Osteoblast (primary cell): Measurements from ENCODE around the gene MCRIP2. TPM values are rescaled to one million over a fixed set of nuclear protein-coding genes. Genes with fewer than 3 reads are reported as not detected.
A peak's percentile ranks its signal among the peaks of the same experiment; 100 is the strongest.

ENCODE experiments used
- DNase-seq: peaks from one replicate; pipeline ENCODE4 v3.0.0; 2011; ENCODE audit warnings: low spot score, mixed read lengths; ENCODE audit not compliant: insufficient read length; ENCODE audit errors: missing footprints
- H2AFZ ChIP-seq: 2 replicates; pipeline ENCODE4 v1.6.0; 2011; ENCODE audit warnings: mild to moderate bottlenecking, low read length
- H3K27ac ChIP-seq: 2 replicates; pipeline ENCODE4 v1.5.1; 2011; ENCODE audit warnings: mild to moderate bottlenecking, low read depth, low read length, moderate library complexity
- H3K27me3 ChIP-seq: 2 replicates; pipeline ENCODE4 v1.6.0; 2012; ENCODE audit warnings: mild to moderate bottlenecking, control low read depth, inconsistent platforms, low read length, moderate library complexity; ENCODE audit not compliant: insufficient read depth
- H3K36me3 ChIP-seq: 2 replicates; pipeline ENCODE4 v1.5.1; 2011; ENCODE audit warnings: mild to moderate bottlenecking, low read length, control low read depth, moderate library complexity; ENCODE audit not compliant: insufficient read depth
- H3K4me1 ChIP-seq: 2 replicates; pipeline ENCODE4 v1.5.1; 2011; ENCODE audit warnings: mild to moderate bottlenecking, low read length, control low read depth, moderate library complexity; ENCODE audit not compliant: insufficient read depth
- H3K4me2 ChIP-seq: 2 replicates; pipeline ENCODE4 v1.6.0; 2011; ENCODE audit warnings: mild to moderate bottlenecking, low read length; ENCODE audit not compliant: insufficient read depth
- H3K4me3 ChIP-seq: fragments of 200-600 bp; sonication (generic); 3 replicates; pipeline ENCODE4 v1.5.1; 2012; ENCODE audit warnings: mild to moderate bottlenecking, low read length, inconsistent platforms; ENCODE audit not compliant: insufficient read depth
- H3K79me2 ChIP-seq: 2 replicates; pipeline ENCODE4 v1.6.0; 2012; ENCODE audit warnings: mild to moderate bottlenecking, low read length, control low read depth, inconsistent platforms; ENCODE audit not compliant: insufficient read depth
- H3K9me3 ChIP-seq: 2 replicates; pipeline ENCODE4 v1.5.1; 2011; ENCODE audit warnings: low read depth, low read length, control low read depth
- H4K20me1 ChIP-seq: 2 replicates; pipeline ENCODE4 v1.6.0; 2012; ENCODE audit warnings: mild to moderate bottlenecking, low read length, control low read depth; ENCODE audit not compliant: insufficient read depth
- total RNA-seq: library from RNA; depleted of rRNA; stranded (reverse); fragments of >200 nt; gene quantifications from 2 replicates; pipeline ENCODE4 v1.2.3, GENCODE V29; 2012
- TF ChIP-seq, protein P1 (sequence below): IDR thresholded peaks from 2 replicates; pipeline ENCODE4 v1.5.1; 2011; ENCODE audit warnings: mild to moderate bottlenecking, low read depth, low read length, moderate library complexity; ENCODE audit errors: extremely low read depth

The MCRIP2 gene
- total RNA-seq, 1 donor, result 20.3 TPM

DNA sequence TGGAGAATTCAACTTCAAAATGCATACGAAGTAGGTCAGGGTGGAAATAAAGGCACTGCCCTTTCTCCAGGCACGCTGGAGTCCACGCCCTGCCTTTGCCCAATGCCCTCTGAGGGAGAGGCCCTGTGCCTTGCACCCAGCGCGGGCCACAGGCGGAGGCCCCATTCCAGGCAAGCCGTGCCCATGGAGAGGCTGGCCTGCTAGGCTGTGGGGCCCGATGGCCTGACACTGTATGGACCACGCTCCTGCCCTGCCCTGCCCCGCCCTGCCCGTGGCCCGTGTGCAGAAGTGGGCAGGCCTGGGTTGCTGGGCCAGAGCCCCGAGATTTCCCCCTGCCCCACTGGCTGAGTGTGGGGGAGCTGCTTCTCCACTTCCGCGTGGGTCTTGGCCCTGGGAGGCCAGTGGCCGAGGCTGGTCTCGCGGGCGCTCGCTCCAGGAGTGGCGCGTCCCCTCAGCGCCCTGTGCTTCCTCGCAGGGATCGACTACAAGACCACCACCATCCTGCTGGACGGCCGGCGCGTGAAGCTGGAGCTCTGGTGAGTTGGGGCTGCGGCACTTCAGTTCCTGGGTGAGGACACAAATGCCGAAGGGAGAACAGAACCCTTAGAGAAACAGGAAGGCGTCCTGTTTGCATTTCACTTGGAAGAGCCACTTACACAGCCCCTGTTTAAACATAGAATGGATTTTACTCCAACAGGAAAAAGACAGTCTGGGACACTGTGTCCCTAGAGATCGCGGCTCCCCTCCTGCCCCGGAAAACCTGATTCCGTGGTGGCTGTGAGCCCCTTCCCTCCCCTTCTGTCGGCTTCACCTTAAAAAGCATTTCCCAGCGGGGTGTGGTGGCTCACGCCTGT lies 24.7 kb upstream of the MCRIP2 start:
- H3K36me3 ChIP-seq, result no peaks in the 10 kb centered on the region
- no peak overlapping the region for H2AFZ ChIP-seq
- H3K27ac ChIP-seq, result no peak overlapping the region
- no peak overlapping the region for H3K4me3 ChIP-seq
- TF ChIP-seq, protein P1, sequence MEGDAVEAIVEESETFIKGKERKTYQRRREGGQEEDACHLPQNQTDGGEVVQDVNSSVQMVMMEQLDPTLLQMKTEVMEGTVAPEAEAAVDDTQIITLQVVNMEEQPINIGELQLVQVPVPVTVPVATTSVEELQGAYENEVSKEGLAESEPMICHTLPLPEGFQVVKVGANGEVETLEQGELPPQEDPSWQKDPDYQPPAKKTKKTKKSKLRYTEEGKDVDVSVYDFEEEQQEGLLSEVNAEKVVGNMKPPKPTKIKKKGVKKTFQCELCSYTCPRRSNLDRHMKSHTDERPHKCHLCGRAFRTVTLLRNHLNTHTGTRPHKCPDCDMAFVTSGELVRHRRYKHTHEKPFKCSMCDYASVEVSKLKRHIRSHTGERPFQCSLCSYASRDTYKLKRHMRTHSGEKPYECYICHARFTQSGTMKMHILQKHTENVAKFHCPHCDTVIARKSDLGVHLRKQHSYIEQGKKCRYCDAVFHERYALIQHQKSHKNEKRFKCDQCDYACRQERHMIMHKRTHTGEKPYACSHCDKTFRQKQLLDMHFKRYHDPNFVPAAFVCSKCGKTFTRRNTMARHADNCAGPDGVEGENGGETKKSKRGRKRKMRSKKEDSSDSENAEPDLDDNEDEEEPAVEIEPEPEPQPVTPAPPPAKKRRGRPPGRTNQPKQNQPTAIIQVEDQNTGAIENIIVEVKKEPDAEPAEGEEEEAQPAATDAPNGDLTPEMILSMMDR, result no peak
- no peak overlapping the region for H3K4me2 ChIP-seq
- peaks cover 15% of the 10 kb centered on the region for H3K79me2 ChIP-seq
- peak; percentile 79 for DNase-seq
- H4K20me1 ChIP-seq, result peaks cover 17% of the 10 kb centered on the region
- H3K4me1 ChIP-seq, result no peaks in the 10 kb centered on the region
- no peaks in the 10 kb centered on the region for H3K9me3 ChIP-seq
- H3K27me3 ChIP-seq, result no peaks in the 10 kb centered on the region

DNA sequence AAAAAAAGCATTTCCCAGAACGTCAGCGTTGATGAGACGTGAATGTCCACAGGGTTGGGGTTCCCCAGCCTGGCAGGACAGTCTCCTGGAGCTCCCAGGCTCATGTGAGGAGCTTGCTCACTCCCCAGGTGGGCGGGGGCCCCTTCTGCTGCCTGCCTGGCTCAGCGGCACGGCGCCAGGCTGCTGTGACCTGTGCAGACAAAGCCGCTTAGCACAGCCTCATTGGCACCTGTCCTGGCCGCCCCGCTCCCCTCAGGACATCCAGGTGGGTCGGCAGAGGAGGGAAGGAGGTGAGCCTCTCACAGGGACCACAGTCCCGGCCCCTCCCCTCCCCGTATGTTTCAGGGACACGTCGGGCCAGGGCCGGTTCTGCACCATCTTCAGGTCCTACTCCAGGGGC lies 23.8 kb upstream of the MCRIP2 start:
- peaks cover 17% of the 10 kb centered on the region for H4K20me1 ChIP-seq
- no peak overlapping the region for H3K4me2 ChIP-seq
- no peaks in the 10 kb centered on the region for H3K4me1 ChIP-seq
- no peaks in the 10 kb centered on the region for H3K9me3 ChIP-seq
- no peaks in the 10 kb centered on the region for H3K36me3 ChIP-seq
- H3K79me2 ChIP-seq, result peaks cover 18% of the 10 kb centered on the region
- H3K27ac ChIP-seq, result no peak overlapping the region
- DNase-seq, result peak; percentile 70
- no peaks in the 10 kb centered on the region for H3K27me3 ChIP-seq
- TF ChIP-seq, protein P1, result no peak
- no peak overlapping the region for H2AFZ ChIP-seq
- H3K4me3 ChIP-seq, result no peak overlapping the region

DNA sequence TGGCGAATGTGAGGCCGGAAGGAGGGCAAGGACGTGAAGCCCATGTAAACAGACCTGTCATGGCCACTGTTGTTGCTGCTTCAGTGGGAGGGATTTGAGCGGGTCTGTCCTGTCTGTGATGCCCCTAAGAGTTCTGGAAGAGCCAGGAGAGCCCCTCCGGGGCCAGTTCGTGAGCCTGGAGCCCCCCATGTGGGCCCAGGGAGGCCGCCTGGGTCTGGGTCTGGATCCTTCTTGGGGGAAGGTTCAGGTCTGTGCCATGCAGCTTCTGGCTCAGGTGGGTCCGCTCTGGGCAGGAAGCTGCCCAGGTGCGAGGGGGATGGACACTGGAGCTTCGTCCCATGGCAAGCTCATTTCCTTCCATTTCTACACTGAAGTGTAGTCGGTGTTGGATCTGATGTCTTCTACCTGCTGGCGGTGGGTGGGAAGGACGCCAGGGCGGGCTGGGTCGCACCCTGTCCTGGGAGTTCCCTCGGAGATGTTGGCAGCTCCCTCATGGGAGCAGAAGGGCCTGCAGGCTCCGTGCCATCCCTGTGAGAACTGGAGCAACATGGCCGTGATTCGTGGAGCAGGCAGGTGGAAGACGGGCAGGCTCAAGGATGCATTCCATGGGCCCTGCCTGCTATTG lies 22.0 kb upstream of the MCRIP2 start:
- Histone ChIP-seq H3K4me2 (no peak overlapping the region), H3K36me3 (no peaks in the 10 kb centered on the region), H3K27me3 (no peaks in the 10 kb centered on the region), H3K27ac (no peak overlapping the region), H3K9me3 (no peaks in the 10 kb centered on the region), H3K4me1 (no peaks in the 10 kb centered on the region), H3K4me3 (no peak overlapping the region), H2AFZ (no peak overlapping the region), H3K79me2 (peaks cover 16% of the 10 kb centered on the region), H4K20me1 (peaks cover 22% of the 10 kb centered on the region)
- DNase-seq, result peak; percentile 62
- TF ChIP-seq, protein P1, result no peak

DNA sequence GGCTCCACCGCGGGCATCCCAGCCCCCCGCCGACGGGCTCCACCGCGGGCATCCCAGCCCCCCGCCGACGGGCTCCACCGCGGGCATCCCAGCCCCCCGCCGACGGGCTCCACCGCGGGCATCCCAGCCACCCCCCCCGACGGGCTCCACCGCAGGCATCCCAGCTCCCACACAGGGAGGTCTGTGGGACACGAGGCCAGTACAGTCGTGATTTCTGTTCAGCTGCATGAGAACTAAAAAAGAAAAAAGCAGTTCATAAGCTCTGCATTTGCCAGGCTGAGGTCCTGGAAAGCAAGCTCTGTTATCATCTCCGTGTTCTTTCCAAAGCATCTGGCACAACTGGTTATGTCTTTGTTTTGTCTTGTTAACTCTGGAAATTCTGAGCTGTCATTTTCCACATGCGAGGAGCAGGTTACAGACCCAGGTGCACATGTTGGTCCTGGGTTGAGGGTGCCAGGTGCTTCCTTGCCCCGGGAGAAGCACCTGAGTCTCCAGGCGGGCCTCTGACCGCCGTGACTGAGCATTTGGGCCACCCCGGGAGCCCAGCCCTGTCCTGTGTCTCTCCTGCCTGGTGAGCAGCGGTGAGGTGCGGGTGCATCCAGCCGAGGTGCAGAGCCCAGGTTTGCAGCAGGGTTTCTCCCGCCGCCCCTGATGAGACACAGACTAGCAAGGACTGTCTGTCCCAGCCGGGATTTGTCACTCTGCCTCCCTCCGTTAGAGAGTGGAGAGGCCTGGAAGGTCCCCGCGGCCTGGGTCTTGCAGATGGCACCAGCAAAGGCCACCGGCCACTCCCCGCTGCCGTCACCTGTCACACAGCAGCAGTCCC lies 20.7 kb upstream of the MCRIP2 start:
- Histone ChIP-seq H3K79me2 (peaks cover 7% of the 10 kb centered on the region), H3K4me3 (no peak overlapping the region), H4K20me1 (peaks cover 13% of the 10 kb centered on the region), H3K4me1 (no peaks in the 10 kb centered on the region), H3K27ac (no peak overlapping the region), H2AFZ (no peak overlapping the region), H3K9me3 (no peaks in the 10 kb centered on the region), H3K36me3 (no peaks in the 10 kb centered on the region), H3K4me2 (no peak overlapping the region), H3K27me3 (no peaks in the 10 kb centered on the region)
- DNase-seq, result peak; percentile 84
- TF ChIP-seq, protein P1, result no peak
